ENCODE data around the gene BCAS3.

The BCAS3 gene

DNA sequence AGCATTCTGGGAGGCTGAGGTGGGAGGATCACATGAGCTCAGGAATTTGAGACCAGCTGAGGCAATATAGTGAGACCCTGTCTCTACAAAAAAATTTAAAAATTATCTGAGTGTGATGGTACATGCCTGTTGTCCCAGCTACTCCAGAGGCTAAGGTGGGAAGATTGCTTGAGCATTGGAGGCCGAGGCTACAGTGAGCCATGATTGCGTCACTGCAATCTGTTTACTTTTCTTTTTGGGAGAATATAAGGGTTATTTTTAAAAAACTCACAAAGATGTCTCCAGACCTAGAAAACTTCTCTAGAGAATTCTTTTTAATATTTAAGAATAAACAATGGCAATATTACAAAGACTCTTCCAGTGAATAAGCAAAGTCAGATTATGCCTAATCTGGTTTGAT lies 226.9 kb downstream of the BCAS3 start:
- no peak overlapping the region for H3K23ac ChIP-seq (ENCODE audit: low read length)
- H4K91ac ChIP-seq (ENCODE audit: low read depth, low read length) = no peak overlapping the region
- H3K27ac ChIP-seq (ENCODE audit: low read depth, low read length) = no peak overlapping the region
- no peak overlapping the region for H2BK5ac ChIP-seq (ENCODE audit: low read depth, low read length, poor library complexity)
- no peak overlapping the region for H4K8ac ChIP-seq (ENCODE audit: low read depth, low read length)
- no peak overlapping the region for H3K18ac ChIP-seq (ENCODE audit: low read length)
- no peak overlapping the region for H3K14ac ChIP-seq (ENCODE audit: low read length)
- H3K4me3 ChIP-seq (ENCODE audit: low read depth, low read length) = no peak overlapping the region
- no peak overlapping the region for H3K9ac ChIP-seq (ENCODE audit: low read length)
- WGBS (ENCODE audit: extremely low coverage, insufficient coverage, insufficient read length) = no CpG with 5 or more reads among the region's 2 CpGs
- no peak overlapping the region for H3K4ac ChIP-seq (ENCODE audit: low read depth, low read length)
- H2AFZ ChIP-seq (ENCODE audit: insufficient read depth, low read length, poor library complexity) = no peak overlapping the region
- H3K4me1 ChIP-seq (ENCODE audit: control insufficient read depth in 1 of 2, insufficient read depth in 2 of 2, low read length in 2 of 2) = no peaks in the 10 kb centered on the region
- no peak overlapping the region for H3K4me2 ChIP-seq (ENCODE audit: low read length)
- no peaks in the 10 kb centered on the region for H3K9me3 ChIP-seq (ENCODE audit: insufficient read depth, low read depth, low read length)
- DNase-seq = no peak
- H2BK120ac ChIP-seq (ENCODE audit: insufficient read depth, low read length, poor library complexity) = no peak overlapping the region
- peaks cover 0 to 2% of the 10 kb centered on the region in 2 experiments for H3K36me3 ChIP-seq (ENCODE audit: control insufficient read depth in 1 of 2, insufficient read depth in 2 of 2, low read length in 2 of 2)
- no peak overlapping the region for H4K12ac ChIP-seq (ENCODE audit: low read depth, low read length)
- H2AK5ac ChIP-seq (ENCODE audit: low read length) = no peak overlapping the region
- H2BK12ac ChIP-seq (ENCODE audit: low read length) = no peak overlapping the region
- no peaks in the 10 kb centered on the region for H3K79me1 ChIP-seq (ENCODE audit: low read length)
- no peaks in the 10 kb centered on the region for H3K79me2 ChIP-seq (ENCODE audit: control insufficient read depth, insufficient read depth, low read length, poor library complexity)
- H3K27me3 ChIP-seq (ENCODE audit: insufficient read depth, low read length) = no peaks in the 10 kb centered on the region

DNA sequence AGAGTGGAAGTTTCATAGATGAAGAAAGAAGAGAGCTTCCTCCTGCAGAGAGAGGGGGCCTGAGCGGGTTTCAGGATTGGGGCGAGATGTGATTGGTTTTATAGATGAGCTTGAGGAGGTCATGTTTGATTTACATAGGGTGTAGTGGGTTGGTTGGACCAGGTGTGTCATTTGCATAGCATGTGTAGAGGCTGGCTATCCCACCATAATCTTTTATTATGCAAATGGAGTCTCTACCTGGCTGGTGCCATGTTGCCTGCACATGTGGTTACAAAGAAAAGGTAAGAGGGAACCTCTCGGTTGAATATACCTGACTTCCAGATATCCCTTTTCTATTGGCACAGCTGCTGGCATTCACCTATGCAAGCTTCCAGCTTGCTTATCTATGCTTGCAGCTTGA lies 228.1 kb downstream of the BCAS3 start:
- Histone ChIP-seq H4K12ac (ENCODE audit: low read depth, low read length) (no peak overlapping the region), H3K4me2 (ENCODE audit: low read length) (no peak overlapping the region), H3K27me3 (ENCODE audit: insufficient read depth, low read length) (no peaks in the 10 kb centered on the region), H4K91ac (ENCODE audit: low read depth, low read length) (no peak overlapping the region), H3K36me3 (ENCODE audit: control insufficient read depth in 1 of 2, insufficient read depth in 2 of 2, low read length in 2 of 2) (peaks cover 0 to 2% of the 10 kb centered on the region in 2 experiments), H3K4me1 (ENCODE audit: control insufficient read depth in 1 of 2, insufficient read depth in 2 of 2, low read length in 2 of 2) (no peaks in the 10 kb centered on the region), H3K23ac (ENCODE audit: low read length) (no peak overlapping the region), H3K9ac (ENCODE audit: low read length) (no peak overlapping the region), H3K9me3 (ENCODE audit: insufficient read depth, low read depth, low read length) (no peaks in the 10 kb centered on the region), H3K79me2 (ENCODE audit: control insufficient read depth, insufficient read depth, low read length, poor library complexity) (no peaks in the 10 kb centered on the region), H2BK5ac (ENCODE audit: low read depth, low read length, poor library complexity) (no peak overlapping the region), H3K18ac (ENCODE audit: low read length) (no peak overlapping the region), H3K4me3 (ENCODE audit: low read depth, low read length) (no peak overlapping the region), H3K27ac (ENCODE audit: low read depth, low read length) (no peak overlapping the region), H2BK120ac (ENCODE audit: insufficient read depth, low read length, poor library complexity) (no peak overlapping the region), H2BK12ac (ENCODE audit: low read length) (no peak overlapping the region), H4K8ac (ENCODE audit: low read depth, low read length) (no peak overlapping the region), H2AFZ (ENCODE audit: insufficient read depth, low read length, poor library complexity) (no peak overlapping the region), H3K79me1 (ENCODE audit: low read length) (no peaks in the 10 kb centered on the region), H2AK5ac (ENCODE audit: low read length) (no peak overlapping the region), H3K14ac (ENCODE audit: low read length) (no peak overlapping the region), H3K4ac (ENCODE audit: low read depth, low read length) (no peak overlapping the region)
- no CpG with 5 or more reads among the region's 3 CpGs for WGBS (ENCODE audit: extremely low coverage, insufficient coverage, insufficient read length)
- no peak for DNase-seq

- no peak overlapping the region for H3K4me3 ChIP-seq (ENCODE audit: low read depth, low read length)
- no peaks in the 10 kb centered on the region for H3K79me2 ChIP-seq (ENCODE audit: control insufficient read depth, insufficient read depth, low read length, poor library complexity)
- H3K4me2 ChIP-seq (ENCODE audit: low read length) = no peak overlapping the region
- no peak overlapping the region for H4K91ac ChIP-seq (ENCODE audit: low read depth, low read length)
- no peak overlapping the region for H3K18ac ChIP-seq (ENCODE audit: low read length)
- DNase-seq = no peak
- no peaks in the 10 kb centered on the region for H3K9me3 ChIP-seq (ENCODE audit: insufficient read depth, low read depth, low read length)
- no peaks in the 10 kb centered on the region for H3K4me1 ChIP-seq (ENCODE audit: control insufficient read depth in 1 of 2, insufficient read depth in 2 of 2, low read length in 2 of 2)
- H2BK12ac ChIP-seq (ENCODE audit: low read length) = no peak overlapping the region
- H3K23ac ChIP-seq (ENCODE audit: low read length) = no peak overlapping the region
- peaks cover 0 to 2% of the 10 kb centered on the region in 2 experiments for H3K36me3 ChIP-seq (ENCODE audit: control insufficient read depth in 1 of 2, insufficient read depth in 2 of 2, low read length in 2 of 2)
- no peak overlapping the region for H3K14ac ChIP-seq (ENCODE audit: low read length)
- no peak overlapping the region for H4K12ac ChIP-seq (ENCODE audit: low read depth, low read length)
- no peak overlapping the region for H3K4ac ChIP-seq (ENCODE audit: low read depth, low read length)
- no peak overlapping the region for H3K9ac ChIP-seq (ENCODE audit: low read length)
- no peak overlapping the region for H2BK5ac ChIP-seq (ENCODE audit: low read depth, low read length, poor library complexity)
- no peak overlapping the region for H2AFZ ChIP-seq (ENCODE audit: insufficient read depth, low read length, poor library complexity)
- H2BK120ac ChIP-seq (ENCODE audit: insufficient read depth, low read length, poor library complexity) = no peak overlapping the region
- H3K27ac ChIP-seq (ENCODE audit: low read depth, low read length) = no peak overlapping the region
- 100% methylated on average over 3 of the region's 4 CpGs for WGBS (ENCODE audit: extremely low coverage, insufficient coverage, insufficient read length)
- H4K8ac ChIP-seq (ENCODE audit: low read depth, low read length) = no peak overlapping the region
- H3K79me1 ChIP-seq (ENCODE audit: low read length) = no peaks in the 10 kb centered on the region
- H2AK5ac ChIP-seq (ENCODE audit: low read length) = no peak overlapping the region
- no peaks in the 10 kb centered on the region for H3K27me3 ChIP-seq (ENCODE audit: insufficient read depth, low read length)
These were observed 230.7 kb downstream of the BCAS3 start for GRCh38 chr17:60908324-60908723.

DNA sequence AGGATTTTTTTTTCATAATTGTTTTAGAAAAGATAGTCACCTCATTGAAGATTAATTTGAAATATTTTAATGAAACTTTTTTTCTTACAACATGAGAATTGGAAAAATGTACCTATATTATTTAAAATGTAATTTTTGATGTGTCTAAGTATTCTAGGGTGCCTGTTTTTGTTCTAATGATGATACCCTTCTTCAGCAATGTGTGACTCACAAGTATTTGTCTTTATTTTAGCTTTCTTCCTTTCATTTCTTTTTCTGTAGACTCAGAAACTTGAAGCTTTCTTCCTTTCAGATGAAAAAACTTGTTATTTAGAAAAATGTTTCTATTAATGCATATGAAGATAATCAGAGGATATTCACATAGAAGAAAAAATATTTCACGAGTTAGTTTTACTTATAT lies 231.8 kb downstream of the BCAS3 start:
- Histone ChIP-seq H3K79me2 (ENCODE audit: control insufficient read depth, insufficient read depth, low read length, poor library complexity) (no peaks in the 10 kb centered on the region), H3K27me3 (ENCODE audit: insufficient read depth, low read length) (no peaks in the 10 kb centered on the region), H4K8ac (ENCODE audit: low read depth, low read length) (no peak overlapping the region), H2BK12ac (ENCODE audit: low read length) (no peak overlapping the region), H3K79me1 (ENCODE audit: low read length) (no peaks in the 10 kb centered on the region), H2AK5ac (ENCODE audit: low read length) (no peak overlapping the region), H3K4me1 (ENCODE audit: control insufficient read depth in 1 of 2, insufficient read depth in 2 of 2, low read length in 2 of 2) (no peaks in the 10 kb centered on the region), H2AFZ (ENCODE audit: insufficient read depth, low read length, poor library complexity) (no peak overlapping the region), H3K18ac (ENCODE audit: low read length) (no peak overlapping the region), H2BK120ac (ENCODE audit: insufficient read depth, low read length, poor library complexity) (no peak overlapping the region), H3K4ac (ENCODE audit: low read depth, low read length) (no peak overlapping the region), H3K9me3 (ENCODE audit: insufficient read depth, low read depth, low read length) (no peaks in the 10 kb centered on the region), H3K14ac (ENCODE audit: low read length) (no peak overlapping the region), H2BK5ac (ENCODE audit: low read depth, low read length, poor library complexity) (no peak overlapping the region), H3K23ac (ENCODE audit: low read length) (no peak overlapping the region), H3K27ac (ENCODE audit: low read depth, low read length) (no peak overlapping the region), H3K4me3 (ENCODE audit: low read depth, low read length) (no peak overlapping the region), H4K91ac (ENCODE audit: low read depth, low read length) (no peak overlapping the region), H4K12ac (ENCODE audit: low read depth, low read length) (no peak overlapping the region), H3K4me2 (ENCODE audit: low read length) (no peak overlapping the region), H3K36me3 (ENCODE audit: control insufficient read depth in 1 of 2, insufficient read depth in 2 of 2, low read length in 2 of 2) (no peaks in the 10 kb centered on the region), H3K9ac (ENCODE audit: low read length) (no peak overlapping the region)
- DNase-seq = no peak
- no CpG with 5 or more reads among the region's 1 CpG for WGBS (ENCODE audit: extremely low coverage, insufficient coverage, insufficient read length)
